ENCODE data around the gene SNCG.

GRCh38 chr10:86914734-86915133 is 43.7 kb upstream of the SNCG start:
- TF ChIP-seq CTCF (conservative IDR thresholded peaks at IDR 0.05) (no peak), EZH2 (IDR thresholded peaks at IDR 0.05; ENCODE audit: low read depth) (no peak)

Data from PC-9 (cell line).